GM23338 (cell line): ENCODE measurements around the gene GOLGA6C.

ENCODE experiments used
- CREB1 ChIP-seq: fragments of 250-450 bp; sonication (Bioruptor Pico); IDR thresholded peaks from 2 replicates; pipeline ENCODE4 v1.5.0; 2020; ENCODE audit warnings: low read depth, mild to moderate bottlenecking, moderate library complexity
- EZH2 ChIP-seq: fragments of 200-600 bp; sonication (generic); IDR thresholded peaks from one replicate; pipeline ENCODE4 v1.8.0; 2017; ENCODE audit warnings: antibody characterized with exemption, mild to moderate bottlenecking, low read depth; ENCODE audit not compliant: unreplicated experiment
- EZH2phosphoT487 ChIP-seq: fragments of 200-600 bp; sonication (generic); IDR thresholded peaks from one replicate; pipeline ENCODE4 v1.8.1; 2018; ENCODE audit warnings: antibody characterized with exemption; ENCODE audit not compliant: unreplicated experiment
- JUNB ChIP-seq: IDR thresholded peaks from one replicate; pipeline ENCODE4 v1.6.1; 2016; ENCODE audit warnings: antibody characterized with exemption; ENCODE audit not compliant: unreplicated experiment
- NANOG ChIP-seq: IDR thresholded peaks from 2 replicates; pipeline ENCODE4 v1.6.1; 2016; ENCODE audit warnings: antibody characterized with exemption, borderline replicate concordance
- POLR2AphosphoS5 ChIP-seq: IDR thresholded peaks from 2 replicates; pipeline ENCODE4 v1.6.1; 2016; ENCODE audit warnings: antibody characterized with exemption, low read depth
- REST ChIP-seq: IDR thresholded peaks from one replicate; pipeline ENCODE4 v1.6.1; 2018; ENCODE audit warnings: antibody characterized with exemption; ENCODE audit not compliant: unreplicated experiment
- STAT1 ChIP-seq: IDR thresholded peaks from one replicate; pipeline ENCODE4 v1.6.1; 2016; ENCODE audit warnings: antibody characterized with exemption; ENCODE audit not compliant: unreplicated experiment
- ZNF114 ChIP-seq: fragments of 250-450 bp; sonication (Bioruptor Pico); IDR thresholded peaks from 2 replicates; pipeline ENCODE4 v1.5.0; 2020; ENCODE audit warnings: mild to moderate bottlenecking, moderate library complexity
- ZNF331 ChIP-seq: fragments of 250-450 bp; sonication (Bioruptor Pico); IDR thresholded peaks from 2 replicates; pipeline ENCODE4 v1.5.0; 2020; ENCODE audit warnings: low read depth, mild to moderate bottlenecking, moderate library complexity
- TF ChIP-seq, protein P1 (sequence below), 2 experiments: fragments of 200-600 bp in 1 of 2; sonication (generic) in 1 of 2; conservative IDR thresholded peaks; 2 replicates each; pipeline versions ENCODE4 v1.5.1 to v1.6.1; 2016 to 2017; ENCODE audit warnings: antibody characterized with exemption in 2 of 2, low read depth in 2 of 2, mild to moderate bottlenecking in 2 of 2, moderate library complexity in 1 of 2
- TF ChIP-seq, protein P2 (sequence below): IDR thresholded peaks from 2 replicates; pipeline ENCODE4 v1.6.1; 2016; ENCODE audit warnings: antibody characterized with exemption
- TF ChIP-seq, protein P3 (sequence below): fragments of 250-450 bp; sonication (Bioruptor Pico); IDR thresholded peaks from 2 replicates; pipeline ENCODE4 v1.5.0; 2020; ENCODE audit warnings: mild to moderate bottlenecking, moderate library complexity

GRCh38 chr15:75233504-75234190 is 24.5 kb upstream of the GOLGA6C start:
- TF ChIP-seq, protein P1, sequence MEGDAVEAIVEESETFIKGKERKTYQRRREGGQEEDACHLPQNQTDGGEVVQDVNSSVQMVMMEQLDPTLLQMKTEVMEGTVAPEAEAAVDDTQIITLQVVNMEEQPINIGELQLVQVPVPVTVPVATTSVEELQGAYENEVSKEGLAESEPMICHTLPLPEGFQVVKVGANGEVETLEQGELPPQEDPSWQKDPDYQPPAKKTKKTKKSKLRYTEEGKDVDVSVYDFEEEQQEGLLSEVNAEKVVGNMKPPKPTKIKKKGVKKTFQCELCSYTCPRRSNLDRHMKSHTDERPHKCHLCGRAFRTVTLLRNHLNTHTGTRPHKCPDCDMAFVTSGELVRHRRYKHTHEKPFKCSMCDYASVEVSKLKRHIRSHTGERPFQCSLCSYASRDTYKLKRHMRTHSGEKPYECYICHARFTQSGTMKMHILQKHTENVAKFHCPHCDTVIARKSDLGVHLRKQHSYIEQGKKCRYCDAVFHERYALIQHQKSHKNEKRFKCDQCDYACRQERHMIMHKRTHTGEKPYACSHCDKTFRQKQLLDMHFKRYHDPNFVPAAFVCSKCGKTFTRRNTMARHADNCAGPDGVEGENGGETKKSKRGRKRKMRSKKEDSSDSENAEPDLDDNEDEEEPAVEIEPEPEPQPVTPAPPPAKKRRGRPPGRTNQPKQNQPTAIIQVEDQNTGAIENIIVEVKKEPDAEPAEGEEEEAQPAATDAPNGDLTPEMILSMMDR (conservative IDR thresholded peaks at IDR 0.05; ENCODE audit: low read depth in 2 of 2), result no peak
- no peak for TF ChIP-seq NANOG
- TF ChIP-seq POLR2AphosphoS5, result no peak
- no peak for TF ChIP-seq ZNF114 (CRISPR knock-in tag)
- TF ChIP-seq EZH2, result no peak
- TF ChIP-seq JUNB, result no peak
- TF ChIP-seq CREB1 (CRISPR knock-in tag), result no peak
- no peak for TF ChIP-seq EZH2phosphoT487
- TF ChIP-seq REST, result no peak
- no peak for TF ChIP-seq ZNF331
- TF ChIP-seq, protein P2, sequence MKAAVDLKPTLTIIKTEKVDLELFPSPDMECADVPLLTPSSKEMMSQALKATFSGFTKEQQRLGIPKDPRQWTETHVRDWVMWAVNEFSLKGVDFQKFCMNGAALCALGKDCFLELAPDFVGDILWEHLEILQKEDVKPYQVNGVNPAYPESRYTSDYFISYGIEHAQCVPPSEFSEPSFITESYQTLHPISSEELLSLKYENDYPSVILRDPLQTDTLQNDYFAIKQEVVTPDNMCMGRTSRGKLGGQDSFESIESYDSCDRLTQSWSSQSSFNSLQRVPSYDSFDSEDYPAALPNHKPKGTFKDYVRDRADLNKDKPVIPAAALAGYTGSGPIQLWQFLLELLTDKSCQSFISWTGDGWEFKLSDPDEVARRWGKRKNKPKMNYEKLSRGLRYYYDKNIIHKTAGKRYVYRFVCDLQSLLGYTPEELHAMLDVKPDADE, result no peak
- TF ChIP-seq, protein P3, sequence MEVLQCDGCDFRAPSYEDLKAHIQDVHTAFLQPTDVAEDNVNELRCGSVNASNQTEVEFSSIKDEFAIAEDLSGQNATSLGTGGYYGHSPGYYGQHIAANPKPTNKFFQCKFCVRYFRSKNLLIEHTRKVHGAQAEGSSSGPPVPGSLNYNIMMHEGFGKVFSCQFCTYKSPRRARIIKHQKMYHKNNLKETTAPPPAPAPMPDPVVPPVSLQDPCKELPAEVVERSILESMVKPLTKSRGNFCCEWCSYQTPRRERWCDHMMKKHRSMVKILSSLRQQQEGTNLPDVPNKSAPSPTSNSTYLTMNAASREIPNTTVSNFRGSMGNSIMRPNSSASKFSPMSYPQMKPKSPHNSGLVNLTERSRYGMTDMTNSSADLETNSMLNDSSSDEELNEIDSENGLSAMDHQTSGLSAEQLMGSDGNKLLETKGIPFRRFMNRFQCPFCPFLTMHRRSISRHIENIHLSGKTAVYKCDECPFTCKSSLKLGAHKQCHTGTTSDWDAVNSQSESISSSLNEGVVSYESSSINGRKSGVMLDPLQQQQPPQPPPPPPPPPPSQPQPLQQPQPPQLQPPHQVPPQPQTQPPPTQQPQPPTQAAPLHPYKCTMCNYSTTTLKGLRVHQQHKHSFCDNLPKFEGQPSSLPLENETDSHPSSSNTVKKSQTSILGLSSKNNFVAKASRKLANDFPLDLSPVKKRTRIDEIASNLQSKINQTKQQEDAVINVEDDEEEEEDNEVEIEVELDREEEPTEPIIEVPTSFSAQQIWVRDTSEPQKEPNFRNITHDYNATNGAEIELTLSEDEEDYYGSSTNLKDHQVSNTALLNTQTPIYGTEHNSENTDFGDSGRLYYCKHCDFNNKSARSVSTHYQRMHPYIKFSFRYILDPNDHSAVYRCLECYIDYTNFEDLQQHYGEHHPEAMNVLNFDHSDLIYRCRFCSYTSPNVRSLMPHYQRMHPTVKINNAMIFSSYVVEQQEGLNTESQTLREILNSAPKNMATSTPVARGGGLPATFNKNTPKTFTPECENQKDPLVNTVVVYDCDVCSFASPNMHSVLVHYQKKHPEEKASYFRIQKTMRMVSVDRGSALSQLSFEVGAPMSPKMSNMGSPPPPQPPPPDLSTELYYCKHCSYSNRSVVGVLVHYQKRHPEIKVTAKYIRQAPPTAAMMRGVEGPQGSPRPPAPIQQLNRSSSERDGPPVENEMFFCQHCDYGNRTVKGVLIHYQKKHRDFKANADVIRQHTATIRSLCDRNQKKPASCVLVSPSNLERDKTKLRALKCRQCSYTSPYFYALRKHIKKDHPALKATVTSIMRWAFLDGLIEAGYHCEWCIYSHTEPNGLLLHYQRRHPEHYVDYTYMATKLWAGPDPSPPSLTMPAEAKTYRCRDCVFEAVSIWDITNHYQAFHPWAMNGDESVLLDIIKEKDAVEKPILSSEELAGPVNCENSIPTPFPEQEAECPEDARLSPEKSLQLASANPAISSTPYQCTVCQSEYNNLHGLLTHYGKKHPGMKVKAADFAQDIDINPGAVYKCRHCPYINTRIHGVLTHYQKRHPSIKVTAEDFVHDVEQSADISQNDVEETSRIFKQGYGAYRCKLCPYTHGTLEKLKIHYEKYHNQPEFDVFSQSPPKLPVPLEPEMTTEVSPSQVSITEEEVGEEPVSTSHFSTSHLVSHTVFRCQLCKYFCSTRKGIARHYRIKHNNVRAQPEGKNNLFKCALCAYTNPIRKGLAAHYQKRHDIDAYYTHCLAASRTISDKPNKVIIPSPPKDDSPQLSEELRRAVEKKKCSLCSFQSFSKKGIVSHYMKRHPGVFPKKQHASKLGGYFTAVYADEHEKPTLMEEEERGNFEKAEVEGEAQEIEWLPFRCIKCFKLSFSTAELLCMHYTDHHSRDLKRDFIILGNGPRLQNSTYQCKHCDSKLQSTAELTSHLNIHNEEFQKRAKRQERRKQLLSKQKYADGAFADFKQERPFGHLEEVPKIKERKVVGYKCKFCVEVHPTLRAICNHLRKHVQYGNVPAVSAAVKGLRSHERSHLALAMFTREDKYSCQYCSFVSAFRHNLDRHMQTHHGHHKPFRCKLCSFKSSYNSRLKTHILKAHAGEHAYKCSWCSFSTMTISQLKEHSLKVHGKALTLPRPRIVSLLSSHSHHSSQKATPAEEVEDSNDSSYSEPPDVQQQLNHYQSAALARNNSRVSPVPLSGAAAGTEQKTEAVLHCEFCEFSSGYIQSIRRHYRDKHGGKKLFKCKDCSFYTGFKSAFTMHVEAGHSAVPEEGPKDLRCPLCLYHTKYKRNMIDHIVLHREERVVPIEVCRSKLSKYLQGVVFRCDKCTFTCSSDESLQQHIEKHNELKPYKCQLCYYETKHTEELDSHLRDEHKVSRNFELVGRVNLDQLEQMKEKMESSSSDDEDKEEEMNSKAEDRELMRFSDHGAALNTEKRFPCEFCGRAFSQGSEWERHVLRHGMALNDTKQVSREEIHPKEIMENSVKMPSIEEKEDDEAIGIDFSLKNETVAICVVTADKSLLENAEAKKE (CRISPR knock-in tag), result no peak
- TF ChIP-seq STAT1, result no peak
